HEK293T (cell line): Measurements from ENCODE around the gene DTHD1.

Source experiments
- CTCF ChIA-PET: fragments of 350-600 bp; formaldehyde crosslinking; extraction: SDS; loops from one replicate; lab custom pipeline; 2021; ENCODE audit warnings: antibody characterized with exemption, inconsistent platforms; lab: Yijun Ruan, JAX
- POLR2A ChIA-PET: fragments of 350-600 bp; formaldehyde crosslinking; extraction: SDS; loops from one replicate; lab custom pipeline; 2020; ENCODE audit warnings: antibody characterized with exemption, inconsistent platforms; lab: Yijun Ruan, JAX
- DNase-seq: peaks from one replicate; pipeline ENCODE4 v3.0.0; 2012; ENCODE audit warnings: mixed read lengths; ENCODE audit errors: extremely low spot score
- ARNT ChIP-seq: fragments of 450-650 bp; IDR thresholded peaks from 2 replicates; pipeline ENCODE4 v1.6.1; 2017; ENCODE audit warnings: mild to moderate bottlenecking
- BHLHE40 ChIP-seq: fragments of 450-650 bp; IDR thresholded peaks from 2 replicates; pipeline ENCODE4 v1.6.1; 2016; ENCODE audit warnings: mild to moderate bottlenecking, moderate library complexity, borderline replicate concordance
- CTBP1 ChIP-seq: fragments of 450-650 bp; IDR thresholded peaks from 2 replicates; pipeline ENCODE4 v1.6.1; 2016; ENCODE audit warnings: borderline replicate concordance
- ELF4 ChIP-seq: fragments of 450-650 bp; IDR thresholded peaks from 2 replicates; pipeline ENCODE4 v1.6.1; 2017; ENCODE audit warnings: antibody characterized with exemption
- FOXA1 ChIP-seq: fragments of 450-650 bp; IDR thresholded peaks from 2 replicates; pipeline ENCODE4 v1.6.1; 2016; ENCODE audit warnings: mild to moderate bottlenecking
- FOXK2 ChIP-seq: fragments of 450-650 bp; IDR thresholded peaks from 2 replicates; pipeline ENCODE4 v1.6.1; 2016; ENCODE audit warnings: mild to moderate bottlenecking
- FOXM1 ChIP-seq: fragments of 450-650 bp; IDR thresholded peaks from 2 replicates; pipeline ENCODE4 v1.6.1; 2017; ENCODE audit warnings: mild to moderate bottlenecking, borderline replicate concordance
- HDGF ChIP-seq: fragments of 450-650 bp; IDR thresholded peaks from 2 replicates; pipeline ENCODE4 v1.6.1; 2017; ENCODE audit warnings: antibody characterized with exemption, borderline replicate concordance
- L3MBTL2 ChIP-seq: fragments of 450-650 bp; conservative IDR thresholded peaks from 2 replicates; pipeline ENCODE4 v1.6.1; 2016; ENCODE audit warnings: mild to moderate bottlenecking
- LEF1 ChIP-seq: fragments of 450-650 bp; IDR thresholded peaks from 2 replicates; pipeline ENCODE4 v1.6.1; 2017; ENCODE audit warnings: mild to moderate bottlenecking, borderline replicate concordance
- NFRKB ChIP-seq: fragments of 450-650 bp; IDR thresholded peaks from 2 replicates; pipeline ENCODE4 v1.6.1; 2016; ENCODE audit warnings: mild to moderate bottlenecking, moderate library complexity
- SP1 ChIP-seq: fragments of 450-650 bp; IDR thresholded peaks from 2 replicates; pipeline ENCODE4 v1.6.1; 2017
- SUZ12 ChIP-seq: fragments of 450-650 bp; IDR thresholded peaks from 2 replicates; pipeline ENCODE4 v1.6.1; 2016; ENCODE audit warnings: mild to moderate bottlenecking
- TARDBP ChIP-seq: fragments of 450-650 bp; IDR thresholded peaks from 2 replicates; pipeline ENCODE4 v1.6.1; 2016
- ZNF384 ChIP-seq: fragments of 450-650 bp; IDR thresholded peaks from 2 replicates; pipeline ENCODE4 v1.6.1; 2016
- TF ChIP-seq, protein P1 (sequence below): fragments of 450-650 bp; IDR thresholded peaks from 2 replicates; pipeline ENCODE4 v1.6.1; 2016

Gene DTHD1

DNA sequence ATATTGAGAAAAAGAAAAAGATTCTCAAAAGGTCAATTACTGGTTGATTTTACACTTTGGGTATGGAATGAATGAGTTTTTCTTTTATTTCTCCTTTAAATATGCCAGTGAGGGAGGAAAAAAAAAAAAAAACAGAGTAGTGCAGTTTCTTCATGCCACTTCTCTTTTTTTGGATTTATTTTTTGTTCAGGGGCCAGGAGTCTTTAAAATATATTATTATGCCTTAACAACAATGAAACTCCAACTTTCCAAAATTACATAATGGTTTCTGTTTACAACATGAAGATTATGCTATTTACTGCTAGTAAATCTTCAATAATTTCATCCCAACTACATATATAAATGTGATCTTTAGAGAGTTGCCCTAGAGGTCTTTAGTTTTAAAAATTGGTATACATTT lies 31.9 kb downstream of the DTHD1 start:
- ChIA-PET POLR2A (no interaction called here), CTCF (no interaction called here)
- no peak for DNase-seq
- TF ChIP-seq, protein P1, sequence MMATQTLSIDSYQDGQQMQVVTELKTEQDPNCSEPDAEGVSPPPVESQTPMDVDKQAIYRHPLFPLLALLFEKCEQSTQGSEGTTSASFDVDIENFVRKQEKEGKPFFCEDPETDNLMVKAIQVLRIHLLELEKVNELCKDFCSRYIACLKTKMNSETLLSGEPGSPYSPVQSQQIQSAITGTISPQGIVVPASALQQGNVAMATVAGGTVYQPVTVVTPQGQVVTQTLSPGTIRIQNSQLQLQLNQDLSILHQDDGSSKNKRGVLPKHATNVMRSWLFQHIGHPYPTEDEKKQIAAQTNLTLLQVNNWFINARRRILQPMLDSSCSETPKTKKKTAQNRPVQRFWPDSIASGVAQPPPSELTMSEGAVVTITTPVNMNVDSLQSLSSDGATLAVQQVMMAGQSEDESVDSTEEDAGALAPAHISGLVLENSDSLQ = no peak
- TF ChIP-seq SP1 (no peak), ZNF384 (no peak), LEF1 (no peak), ELF4 (no peak), BHLHE40 (no peak), NFRKB (no peak), ARNT (no peak), HDGF (no peak), TARDBP (no peak), FOXM1 (no peak), L3MBTL2 (no peak), FOXK2 (no peak), SUZ12 (no peak), FOXA1 (no peak), CTBP1 (no peak)

DNA sequence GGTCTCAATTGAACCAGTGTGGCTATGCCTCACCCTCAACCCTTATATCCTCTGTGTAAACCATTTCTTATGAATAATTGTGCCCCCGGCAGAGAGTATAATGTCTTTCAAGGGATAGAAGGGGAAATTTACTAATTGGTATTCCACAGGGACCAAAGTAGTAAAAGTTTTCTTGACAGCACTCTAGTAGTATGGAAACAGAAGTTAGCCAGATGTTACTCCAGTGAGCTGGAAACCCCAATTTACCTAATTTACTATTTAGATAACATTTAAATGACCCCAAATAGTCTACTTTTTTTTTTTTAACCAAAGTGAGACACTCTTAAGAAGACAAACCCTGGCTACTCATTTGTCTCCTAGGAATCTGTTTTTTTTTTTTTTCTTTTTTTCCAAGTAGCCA lies 32.3 kb downstream of the DTHD1 start:
- ChIA-PET POLR2A (no interaction called here), CTCF (no interaction called here)
- TF ChIP-seq FOXK2 = no peak
- TF ChIP-seq NFRKB = no peak
- TF ChIP-seq CTBP1 = no peak
- TF ChIP-seq ELF4 = no peak
- TF ChIP-seq FOXM1 = no peak
- no peak for TF ChIP-seq ZNF384
- no peak for TF ChIP-seq HDGF
- DNase-seq = no peak

DNA sequence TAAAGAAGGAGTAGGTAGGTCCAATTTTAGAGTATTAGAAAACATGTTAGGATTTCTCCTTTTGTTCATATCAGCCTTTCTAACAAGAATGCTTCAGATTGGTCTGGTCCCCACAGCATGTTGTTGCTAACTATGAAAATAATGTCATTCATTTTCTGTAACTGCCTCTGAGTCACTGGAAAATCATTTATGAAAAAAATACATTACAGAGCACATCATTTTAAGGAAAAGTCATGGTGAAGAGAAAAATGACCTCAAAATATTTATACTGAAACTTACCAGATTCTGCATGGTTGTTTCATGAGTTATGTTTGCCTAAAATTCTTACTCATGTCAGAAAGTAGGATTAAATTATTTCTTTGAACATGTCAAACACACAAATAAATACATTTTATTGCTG lies 35.2 kb downstream of the DTHD1 start:
- TF ChIP-seq LEF1 (no peak), FOXK2 (no peak), L3MBTL2 (no peak), ZNF384 (no peak), ARNT (no peak), HDGF (no peak), FOXM1 (no peak), CTBP1 (no peak), BHLHE40 (no peak), SP1 (no peak), ELF4 (no peak), NFRKB (no peak), TARDBP (no peak), FOXA1 (no peak)
- TF ChIP-seq, protein P1 = no peak

DNA sequence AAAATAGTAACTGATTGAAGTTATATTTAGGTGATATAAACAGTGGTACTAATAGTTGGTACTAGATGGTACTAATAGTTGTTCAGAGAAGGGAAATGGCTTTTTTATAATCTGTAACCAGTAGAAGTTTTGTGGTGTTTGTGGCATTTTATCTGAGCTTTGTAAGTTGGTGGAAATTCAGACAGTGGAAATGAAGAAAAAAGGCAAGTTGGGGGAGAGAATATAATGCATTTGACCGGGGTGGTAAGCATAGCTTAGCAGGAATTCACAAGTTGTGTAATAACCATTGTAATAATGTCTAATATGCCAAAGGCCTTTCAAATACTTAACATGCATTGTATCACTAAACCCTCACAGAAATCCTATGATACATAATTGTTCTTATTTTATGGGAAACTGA lies 36.3 kb downstream of the DTHD1 start:
- ChIA-PET CTCF (interaction anchor here (0.6 kb wide), 1 partner anchor 907 kb away, joined by 3 read pairs; no protein-coding TSS in a partner anchor), POLR2A (no interaction called here)
- TF ChIP-seq SP1 = no peak
- DNase-seq = no peak

More for the DNA sequence above, 35.2 kb downstream of the DTHD1 start:
- no peak for DNase-seq
- POLR2A ChIA-PET = no interaction called here
- CTCF ChIA-PET = interaction anchor here (0.6 kb wide), 1 partner anchor 152 kb away, joined by 3 read pairs; no protein-coding TSS in a partner anchor

DNA sequence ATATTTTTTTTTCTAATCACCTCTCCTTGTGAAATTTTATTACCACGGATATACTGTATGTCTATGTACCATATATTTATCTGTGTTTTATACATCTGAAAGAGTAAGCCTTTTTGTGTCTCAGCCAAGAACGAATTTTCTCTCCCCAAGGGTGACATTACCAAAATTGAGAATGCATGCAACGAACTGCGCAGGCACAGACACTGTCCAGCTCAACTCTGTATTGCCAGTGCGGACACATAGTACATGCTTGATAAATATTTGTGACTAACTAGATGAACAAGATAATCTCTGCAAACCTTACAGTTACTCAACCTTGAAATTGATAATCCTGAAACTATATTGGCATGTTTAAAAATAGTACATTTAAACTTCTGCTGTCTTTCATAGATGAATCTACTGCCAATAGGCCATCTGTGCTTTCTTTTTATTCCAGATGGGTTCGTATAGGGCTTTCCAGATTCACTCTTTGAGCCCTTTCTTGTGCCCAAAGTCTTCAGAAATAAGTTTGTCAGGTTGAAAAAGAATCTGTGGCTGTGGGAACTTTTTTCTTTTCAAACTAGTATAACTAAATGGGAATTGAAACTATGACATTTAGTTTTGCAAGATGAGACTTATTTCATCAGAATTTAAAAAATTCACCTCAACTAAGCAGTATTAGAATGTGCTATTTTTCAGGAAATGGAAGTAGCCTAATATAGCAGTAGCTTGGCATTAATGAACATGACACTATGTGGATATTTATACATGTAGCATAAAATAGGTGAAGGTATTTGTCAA lies 38.9 kb downstream of the DTHD1 start:
- no peak for DNase-seq
- ChIA-PET POLR2A (interaction anchor here (1.0 kb wide), 1 partner anchor 76 kb away, joined by 3 read pairs; the partner anchor contains the start of gene ARAP2), CTCF (no interaction called here)
- TF ChIP-seq BHLHE40 (no peak), L3MBTL2 (no peak), ELF4 (no peak), LEF1 (no peak), SP1 (no peak), CTBP1 (no peak), ARNT (no peak), SUZ12 (no peak), FOXA1 (no peak)
- TF ChIP-seq, protein P1 = no peak

DNA sequence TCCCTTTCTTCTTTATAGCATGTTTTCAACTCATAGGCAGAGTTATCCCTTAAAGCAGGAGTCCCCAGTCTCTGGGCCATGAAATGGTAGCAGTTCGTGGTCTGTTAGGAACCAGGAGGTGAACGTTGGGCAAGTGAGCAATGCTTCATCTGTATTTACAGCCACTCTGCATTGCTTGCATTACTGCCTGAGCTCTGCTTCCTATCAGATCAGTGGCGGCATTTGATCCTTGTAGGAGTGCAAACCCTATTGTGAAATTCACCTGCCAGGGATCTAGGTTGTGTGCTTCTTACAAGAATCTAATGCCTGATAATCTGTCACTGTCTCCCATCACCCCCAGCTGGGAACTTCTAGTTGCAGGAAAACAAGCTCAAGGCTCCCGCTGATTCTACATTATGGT lies 39.8 kb downstream of the DTHD1 start:
- ChIA-PET POLR2A (no interaction called here), CTCF (no interaction called here)
- DNase-seq = no peak
- TF ChIP-seq TARDBP (no peak), FOXK2 (no peak)

DNA sequence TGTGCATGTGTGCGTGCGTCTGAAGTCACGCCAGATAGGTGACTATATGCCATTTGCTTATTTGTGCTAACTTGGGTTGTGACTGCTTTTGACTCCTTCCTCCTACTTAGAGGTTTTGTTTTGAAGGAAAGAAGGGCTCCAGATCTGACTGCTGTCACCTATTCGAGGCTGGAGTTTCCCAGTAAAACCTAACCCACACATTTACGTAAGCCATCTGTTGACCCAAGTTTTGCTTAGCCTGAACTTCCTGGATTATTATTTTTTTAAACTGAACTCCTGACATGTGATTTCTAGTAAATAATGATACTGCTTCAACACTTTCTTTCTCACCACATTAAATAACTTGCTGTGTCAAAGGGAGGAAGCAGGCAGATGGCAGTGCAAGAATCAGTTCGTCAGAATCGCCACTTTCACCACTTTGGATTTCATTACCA lies 41.5 kb downstream of the DTHD1 start:
- ChIA-PET CTCF (no interaction called here), POLR2A (no interaction called here)
- DNase-seq = no peak
- TF ChIP-seq FOXM1 (no peak), NFRKB (no peak), SP1 (no peak), L3MBTL2 (no peak), ARNT (no peak), BHLHE40 (no peak), TARDBP (no peak), ZNF384 (no peak), CTBP1 (no peak)
- TF ChIP-seq, protein P1 = no peak
